Kasumi-1 (cell line): ENCODE data around the gene ARHGAP25.

Source experiments
- DNase-seq, 2 experiments: peaks; one replicate each; lab custom pipeline; 2025; lab: John Stamatoyannopoulos, UW

Gene ARHGAP25

GRCh38 chr2:68720665-68721064 lies 13.9 kb upstream of the ARHGAP25 start:
- DNase-seq: no peak

DNA sequence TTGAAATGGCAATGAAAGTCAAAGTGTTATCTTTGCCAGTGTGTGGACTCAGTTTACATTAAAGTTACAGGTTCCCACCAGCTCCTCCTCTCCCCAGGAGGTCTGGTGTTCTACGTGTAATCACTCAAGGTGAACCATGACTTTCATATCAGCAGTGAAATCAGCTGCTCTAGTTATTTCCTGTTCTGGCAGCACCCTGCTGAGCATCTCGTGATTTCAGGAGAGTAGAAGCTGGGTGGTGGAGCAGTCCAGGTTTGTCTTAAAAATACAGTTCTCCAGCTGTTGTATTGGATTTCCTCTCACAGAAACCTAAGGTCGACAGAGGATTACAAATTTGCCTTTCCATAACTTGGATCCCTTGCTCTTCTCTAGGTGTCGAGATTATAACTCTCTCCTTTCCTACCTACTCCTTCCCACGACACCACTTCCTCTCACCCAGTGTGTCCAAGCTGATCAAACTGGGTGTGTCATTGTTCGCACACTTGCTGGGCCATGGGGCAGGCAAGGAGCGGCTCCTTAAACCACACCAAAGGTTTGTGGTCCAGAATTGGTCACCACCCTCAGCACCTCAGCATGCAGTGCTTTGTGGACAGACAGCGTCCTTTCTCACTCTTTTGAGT lies 13.0 kb upstream of the ARHGAP25 start:
- no peak for DNase-seq

GRCh38 chr2:68722712-68723111 lies 11.9 kb upstream of the ARHGAP25 start:
- DNase-seq: peak; percentile 36 to 53

DNA sequence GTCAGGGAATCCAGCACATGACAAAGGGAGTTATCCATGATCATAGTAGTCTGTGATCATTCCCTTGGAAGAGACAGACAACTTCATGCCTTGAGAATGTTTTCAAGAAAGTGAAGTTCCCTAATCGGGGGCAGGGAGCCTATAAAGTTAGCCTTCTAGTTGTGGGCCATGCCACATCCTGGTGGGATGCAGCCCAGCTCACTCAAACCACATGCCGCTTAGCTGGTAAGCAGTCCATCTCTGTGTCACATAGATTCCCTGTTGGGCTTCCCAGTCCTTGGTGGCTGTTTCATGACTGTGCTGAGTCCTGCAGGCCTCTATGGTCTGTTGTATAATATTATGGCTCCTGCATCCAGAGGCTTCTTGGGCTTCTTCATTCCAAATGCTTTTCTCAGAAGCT lies 11.4 kb upstream of the ARHGAP25 start:
- DNase-seq: peak; percentile 6 to 34

DNA sequence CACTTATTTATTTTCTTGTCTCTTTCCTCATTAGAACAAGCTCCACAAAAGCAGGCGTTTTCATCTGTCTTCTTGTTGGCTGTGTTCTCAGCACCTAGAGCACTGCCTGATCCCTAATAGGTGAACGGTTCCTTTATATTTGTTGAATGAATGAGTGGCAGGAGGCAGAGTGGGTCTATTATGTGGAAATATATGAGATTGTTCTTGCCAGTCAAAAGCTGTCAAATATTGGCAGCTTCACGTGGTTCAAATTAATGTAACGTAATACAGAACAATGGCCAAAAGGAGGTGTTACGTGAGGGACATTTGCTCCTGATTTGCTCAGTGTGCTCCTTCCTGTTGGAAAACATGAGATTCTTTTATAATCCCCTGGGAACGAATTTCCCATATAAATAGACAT lies 8.5 kb upstream of the ARHGAP25 start:
- no peak for DNase-seq

GRCh38 chr2:68726608-68727367 lies 7.8 kb upstream of the ARHGAP25 start:
- peak; percentile 92 to 93 for DNase-seq

GRCh38 chr2:68727683-68728375 lies 6.8 kb upstream of the ARHGAP25 start:
- no peak for DNase-seq

DNA sequence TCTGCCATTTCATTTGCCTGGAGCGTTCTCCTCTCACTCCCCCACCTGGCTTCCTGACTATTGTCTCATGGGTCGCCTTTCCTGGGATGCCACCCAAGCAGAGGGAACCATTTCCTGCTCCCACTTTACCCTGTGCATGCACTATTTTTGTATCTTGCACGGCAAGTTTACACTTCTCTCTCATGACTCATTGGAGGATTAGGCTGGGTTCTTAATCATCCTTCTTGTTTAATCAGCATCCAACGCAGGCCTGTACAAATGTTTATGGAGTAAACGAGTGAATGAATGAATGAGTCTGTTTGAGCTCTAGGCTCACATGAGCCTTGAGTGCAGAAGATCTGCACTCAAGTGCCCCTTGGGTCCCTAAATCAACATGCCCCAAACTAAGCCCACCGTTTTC lies 3.8 kb upstream of the ARHGAP25 start:
- DNase-seq: no peak

GRCh38 chr2:68732036-68732932 lies 2.3 kb upstream of the ARHGAP25 start:
- DNase-seq: peak; percentile 30 to 40

DNA sequence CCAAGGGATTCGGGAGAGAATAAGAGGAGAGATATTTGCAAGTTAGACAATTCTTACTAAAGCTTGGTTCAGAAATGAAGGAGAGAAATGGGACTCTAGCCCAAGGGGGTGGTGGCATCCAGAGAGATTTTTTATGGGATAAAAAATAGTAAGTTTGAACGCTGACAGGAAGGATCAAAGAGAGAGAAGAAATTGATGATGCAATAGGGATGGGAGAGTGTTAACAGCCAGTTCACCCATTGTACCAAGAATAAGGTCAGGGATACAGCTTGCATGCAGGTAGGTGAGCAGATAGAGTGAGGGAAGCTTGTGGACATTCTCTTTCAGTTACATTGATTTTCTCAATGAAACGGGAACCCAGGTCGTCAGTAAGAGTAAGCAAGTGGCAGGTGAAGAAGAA lies 1.2 kb upstream of the ARHGAP25 start:
- no peak for DNase-seq

- peak in 1 of 2 experiments; percentile 48 for DNase-seq
Observed at GRCh38 chr2:68734176-68734575, 435 bp upstream of the ARHGAP25 start.

DNA sequence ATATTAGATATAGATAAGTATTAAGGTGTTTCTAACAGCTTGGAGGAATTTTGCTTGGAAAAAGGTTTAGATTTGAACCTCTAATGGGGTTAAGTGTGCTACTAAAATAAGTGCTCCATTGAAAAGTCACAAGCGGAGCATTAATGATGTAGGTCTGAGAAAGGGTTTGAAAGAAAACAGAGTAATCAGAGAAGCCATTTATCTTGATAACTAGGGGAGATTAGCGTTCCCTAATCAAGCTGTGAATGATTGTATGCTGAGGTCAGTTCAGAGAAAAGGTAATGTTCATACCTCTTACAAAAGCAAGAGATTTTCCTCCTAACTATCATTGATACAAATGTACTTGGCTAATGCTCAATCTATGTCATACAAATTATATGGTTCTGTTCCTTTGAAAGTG lies 1.5 kb downstream of the ARHGAP25 start:
- no peak for DNase-seq

DNA sequence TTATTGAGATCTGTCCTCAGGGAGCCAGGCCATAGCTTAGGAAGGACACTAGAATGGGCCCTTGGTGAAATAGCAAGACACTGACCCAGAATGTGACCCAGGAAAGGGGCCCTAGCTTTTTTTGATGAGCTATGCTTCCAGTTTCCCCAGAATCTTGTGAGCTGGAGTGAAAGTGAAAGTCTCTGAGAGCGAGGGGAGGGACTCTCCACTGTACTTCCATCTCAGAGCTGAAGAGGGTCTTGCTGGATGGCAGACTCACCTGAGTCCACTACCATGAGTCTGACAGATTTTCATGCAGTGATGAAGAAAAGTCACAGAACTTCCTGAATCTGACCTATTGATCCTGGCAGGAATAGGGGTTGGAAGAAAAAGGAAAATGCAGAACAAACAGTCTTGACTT lies 3.1 kb downstream of the ARHGAP25 start:
- peak; percentile 16 to 45 for DNase-seq

DNA sequence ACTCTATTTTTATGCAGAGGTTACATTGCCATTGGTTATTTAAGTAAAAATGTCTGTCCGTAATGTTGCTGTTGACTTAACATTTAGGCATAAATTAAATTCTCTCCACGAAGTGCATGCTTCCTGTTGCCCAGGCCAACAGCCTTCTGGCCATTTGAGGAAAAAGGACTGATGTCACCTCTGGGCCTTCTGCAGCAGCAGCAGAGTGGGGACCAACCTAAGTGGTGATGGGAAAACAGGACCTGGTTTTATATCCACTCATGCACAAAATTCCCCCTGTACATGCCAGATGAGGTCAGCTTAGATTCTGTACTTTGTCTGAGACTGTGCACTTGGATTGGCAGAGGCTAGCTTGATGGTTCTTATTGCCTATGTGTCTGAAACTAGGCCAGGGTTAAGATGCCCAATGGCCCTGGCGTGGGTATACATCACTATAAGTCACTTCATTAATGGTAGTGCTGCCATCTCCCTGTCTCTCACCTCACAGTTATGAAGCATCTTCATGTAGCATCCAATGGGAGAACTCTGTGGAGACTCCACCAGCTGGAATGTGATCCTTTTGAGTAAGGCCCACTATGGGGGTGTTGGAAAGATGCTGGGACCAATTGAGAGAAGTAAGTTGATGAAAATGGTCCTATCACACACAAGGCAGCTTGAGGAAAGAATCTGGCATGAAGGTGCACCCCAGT lies 4.4 kb downstream of the ARHGAP25 start:
- DNase-seq: no peak

DNA sequence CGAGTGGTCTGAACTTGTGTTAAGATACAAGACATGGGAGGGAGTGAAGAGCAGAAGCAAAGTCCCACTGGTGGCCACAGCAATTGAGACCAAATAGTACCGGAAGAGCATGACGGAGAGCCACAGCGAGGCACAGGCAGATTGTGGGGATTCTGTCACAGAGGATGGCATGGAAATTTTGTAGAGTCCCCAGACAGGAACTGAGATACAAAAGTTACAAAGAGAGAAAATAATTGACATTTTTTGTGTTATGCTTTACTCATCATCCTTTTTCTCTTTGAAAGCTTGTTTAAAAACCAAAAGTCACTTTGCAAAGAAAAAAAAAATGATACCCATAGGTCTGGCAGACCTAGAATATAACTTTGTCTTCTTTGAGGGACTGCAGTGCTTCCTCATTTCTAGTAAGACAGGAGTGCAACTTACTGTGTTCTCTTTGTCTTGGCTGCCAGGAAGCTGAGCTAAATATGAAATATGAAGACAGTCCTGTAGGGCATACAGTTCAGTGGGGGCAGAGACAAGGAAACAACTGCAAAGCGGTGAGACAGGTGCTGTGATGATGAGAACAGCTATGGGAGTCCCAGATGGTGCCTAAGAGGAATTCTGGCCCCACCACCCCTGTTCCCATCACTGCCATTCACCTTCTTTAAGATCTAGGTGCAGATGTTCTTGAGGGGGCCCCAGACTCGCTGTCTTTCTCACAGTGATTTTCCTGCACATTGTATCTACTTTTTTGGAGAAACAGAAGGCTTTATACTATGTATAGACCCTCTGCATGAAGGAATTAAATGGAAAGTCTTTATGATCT lies 5.2 kb downstream of the ARHGAP25 start:
- peak; percentile 82 to 85 for DNase-seq

GRCh38 chr2:68740400-68740914 lies 5.8 kb downstream of the ARHGAP25 start:
- no peak for DNase-seq

- DNase-seq: peak; percentile 85 to 88
Observed at GRCh38 chr2:68741238-68741637, 6.6 kb downstream of the ARHGAP25 start.

- peak in 1 of 2 experiments; percentile 21 for DNase-seq
Observed at GRCh38 chr2:68741805-68742306, 7.2 kb downstream of the ARHGAP25 start.

GRCh38 chr2:68742626-68743415 lies 8.2 kb downstream of the ARHGAP25 start:
- peak; percentile 81 to 82 for DNase-seq
